Testis (tissue), 3 donors: ENCODE results near the gene ELFN1. TPM values are rescaled to one million over a fixed set of nuclear protein-coding genes. Genes with fewer than 3 reads are reported as not detected.

Experiments
- DNase-seq: peaks from one replicate; pipeline ENCODE4 v3.0.0-alpha.2; 2019
- H3K27ac ChIP-seq, 2 donors: fragments of 200-600 bp; sonication (generic); one replicate each; pipeline ENCODE4 v1.5.1; 2019
- H3K27me3 ChIP-seq: fragments of 200-600 bp; sonication (generic); one replicate; pipeline ENCODE4 v1.5.1; 2019
- H3K36me3 ChIP-seq: fragments of 200-600 bp; sonication (generic); one replicate; pipeline ENCODE4 v1.5.1; 2017; ENCODE audit warnings: low read depth; ENCODE audit errors: missing control alignments
- H3K4me1 ChIP-seq: fragments of 200-600 bp; sonication (generic); one replicate; pipeline ENCODE4 v1.5.1; 2019
- H3K4me3 ChIP-seq, 2 donors: fragments of 200-600 bp; sonication (generic); one replicate each; pipeline ENCODE4 v1.5.1; 2017 to 2019
- H3K9me3 ChIP-seq: fragments of 200-600 bp; sonication (generic); one replicate; pipeline ENCODE4 v1.5.1; 2017
- CTCF ChIP-seq, 3 experiments: fragments of 450-650 bp in 2 of 3; fragments of 200-600 bp in 1 of 3; sonication (generic) in 1 of 3; IDR thresholded peaks; one replicate each; pipeline ENCODE4 v1.5.1; 2016 to 2019; ENCODE audit warnings: antibody characterized with exemption in 3 of 3, mild to moderate bottlenecking in 2 of 3, moderate library complexity in 1 of 3
- POLR2A ChIP-seq: fragments of 450-650 bp; IDR thresholded peaks from one replicate; pipeline ENCODE4 v1.6.1; 2017; ENCODE audit warnings: antibody characterized with exemption, mild to moderate bottlenecking, moderate library complexity
- WGBS, 2 donors: methylation state at CpG; one replicate each; pipeline ENCODE4 v1.1.5; 2018; 5-methylcytosine and 5-hydroxymethylcytosine counted together
- intact Hi-C: fragments of 100-400 bp; cut with DNase I; formaldehyde crosslinking; loops from one replicate; pipeline ENCODE4 v1.15.1; 2023; ENCODE audit warnings: low total_unique reads
- polyA plus RNA-seq: library from polyadenylated mRNA; stranded (reverse); fragments of 350-450 nt; fragmentation: Illumina TruSeq; extraction: RNeasy Lipid Tissue Mini Kit (QIAGEN cat#74804); gene quantifications from one replicate; pipeline ENCODE4 v1.2.3, GENCODE V29; 2014; ENCODE audit warnings: low read depth, low replicate concordance; ENCODE audit not compliant: insufficient read depth
- total RNA-seq, 2 donors: library from RNA; depleted of rRNA; stranded (reverse); fragments of >200 nt; gene quantifications; one replicate each; pipeline ENCODE4 v1.2.3, GENCODE V29; 2016

The ELFN1 gene
- total and polyA plus RNA-seq, 3 donors from 2014 or later = 2.3 to 3.2 (median 2.8) TPM

- no peak for TF ChIP-seq POLR2A
- no peak for TF ChIP-seq CTCF (IDR thresholded peaks at IDR 0.05)
- Histone ChIP-seq H3K27ac (no peak overlapping the region), H3K9me3 (no peaks in the 10 kb centered on the region), H3K27me3 (no peaks in the 10 kb centered on the region), H3K36me3 (no peaks in the 10 kb centered on the region), H3K4me3 (peak overlapping the region in 1 of 2 donors; percentile 21), H3K4me1 (peaks cover 21% of the 10 kb centered on the region)
- no peak for DNase-seq
- intact Hi-C loops = no loop called here
- WGBS, 2 donors = 0 to 2% methylated on average over 10 to 56 of the region's 58 CpGs
Observed at GRCh38 chr7:1666317-1666822, 3.7 kb upstream of the ELFN1 start.

DNA sequence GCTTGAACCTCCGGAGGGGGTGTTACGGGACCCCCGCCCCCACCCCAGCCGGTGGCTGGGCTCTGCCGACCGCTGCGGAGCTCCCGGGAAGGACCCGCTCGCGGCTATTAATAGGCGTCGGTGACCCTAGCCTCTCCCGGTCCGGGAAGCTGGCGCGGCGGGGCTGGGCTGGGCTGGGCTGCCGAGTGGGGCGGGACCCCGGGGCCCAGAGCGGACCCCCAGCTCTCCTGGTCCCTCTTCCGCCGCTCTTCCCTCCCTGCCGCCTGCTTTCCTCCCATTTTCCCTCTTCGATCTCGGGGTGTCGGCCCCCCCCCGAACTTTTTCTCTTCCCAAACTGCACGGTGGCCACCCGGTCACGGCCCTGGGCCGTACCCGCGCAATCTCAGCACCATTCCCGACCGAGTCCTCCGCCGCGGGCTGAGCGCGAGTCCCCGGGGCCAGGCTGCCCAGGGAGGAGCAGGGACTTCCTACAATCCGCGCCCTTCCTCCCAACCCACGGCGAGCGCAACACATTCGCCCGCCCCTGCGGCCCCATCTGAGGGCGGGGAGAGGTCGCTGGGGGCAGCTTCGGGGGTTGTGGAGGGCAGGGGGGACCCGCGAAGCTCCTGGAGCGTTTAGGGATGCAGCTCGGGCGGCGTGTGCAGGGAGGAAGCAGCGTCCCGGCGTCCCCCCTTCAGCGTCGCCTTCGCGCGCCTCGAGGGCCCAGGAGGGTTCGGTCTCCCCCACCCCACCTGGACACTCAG is 3.1 kb upstream of the ELFN1 start:
- H3K9me3 ChIP-seq = no peaks in the 10 kb centered on the region
- H3K4me1 ChIP-seq = peaks cover 21% of the 10 kb centered on the region
- WGBS, 2 donors = 1 to 2% methylated on average over 20 to 68 of the region's 70 CpGs
- intact Hi-C loops = no loop called here
- H3K4me3 ChIP-seq = peak overlapping the region in 1 of 2 donors; percentile 21
- TF ChIP-seq CTCF (IDR thresholded peaks at IDR 0.05) (no peak), POLR2A (no peak)
- no peak overlapping the region for H3K27ac ChIP-seq
- DNase-seq = no peak
- H3K27me3 ChIP-seq = no peaks in the 10 kb centered on the region
- no peaks in the 10 kb centered on the region for H3K36me3 ChIP-seq

- no peaks in the 10 kb centered on the region for H3K9me3 ChIP-seq
- WGBS, 2 donors = 20 to 37% methylated on average over 18 to 72 of the region's 77 CpGs
- H3K27ac ChIP-seq = no peak overlapping the region
- no peak for DNase-seq
- peak overlapping the region in 1 of 2 donors; percentile 21 for H3K4me3 ChIP-seq
- TF ChIP-seq POLR2A (no peak), CTCF (IDR thresholded peaks at IDR 0.05) (no peak)
- no peaks in the 10 kb centered on the region for H3K27me3 ChIP-seq
- no peaks in the 10 kb centered on the region for H3K36me3 ChIP-seq
- peaks cover 21% of the 10 kb centered on the region for H3K4me1 ChIP-seq
- intact Hi-C loops = no loop called here
Observed at GRCh38 chr7:1667566-1668395, 2.3 kb upstream of the ELFN1 start.

- no peak overlapping the region for H3K4me3 ChIP-seq
- H3K36me3 ChIP-seq = no peaks in the 10 kb centered on the region
- intact Hi-C loops = no loop called here
- no peaks in the 10 kb centered on the region for H3K27me3 ChIP-seq
- H3K27ac ChIP-seq = no peak overlapping the region
- no peak for TF ChIP-seq POLR2A
- TF ChIP-seq CTCF (IDR thresholded peaks at IDR 0.05) = no peak
- WGBS, 2 donors = 45 to 46% methylated on average over 15 to 20 of the region's 20 CpGs
- H3K9me3 ChIP-seq = no peaks in the 10 kb centered on the region
- H3K4me1 ChIP-seq = peaks cover 21% of the 10 kb centered on the region
- DNase-seq = no peak
Observed at GRCh38 chr7:1668396-1669063, 1.5 kb upstream of the ELFN1 start.
